ENCODE data around the gene AGBL5.

Gene AGBL5

DNA sequence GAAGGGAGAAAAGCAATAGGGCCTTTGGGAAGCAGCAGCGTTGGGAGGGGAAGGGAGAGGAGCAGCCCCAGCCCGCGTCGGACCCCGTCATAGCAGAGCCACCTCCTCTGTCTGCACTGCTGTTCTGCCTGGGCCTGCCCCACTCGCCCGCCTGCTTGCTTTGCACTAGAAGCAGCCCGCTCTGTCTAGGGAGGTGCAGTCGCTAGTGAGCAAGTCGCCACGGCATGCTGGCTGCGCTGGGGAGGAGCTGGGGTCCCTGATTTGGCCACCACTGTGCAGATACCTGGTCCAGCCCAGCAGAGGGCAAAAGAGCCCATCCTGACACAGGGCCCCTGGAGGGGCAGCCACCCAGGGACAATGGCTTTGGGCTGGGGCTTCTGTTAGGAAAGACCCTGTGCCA lies 26.7 kb upstream of the AGBL5 start:
- no peak for DNase-seq (ENCODE audit: low read depth)

- DNase-seq (ENCODE audit: low read depth) = no peak
These were observed 26.1 kb upstream of the AGBL5 start for GRCh38 chr2:27025281-27025800.

GRCh38 chr2:27025861-27026851 lies 25.3 kb upstream of the AGBL5 start:
- DNase-seq (ENCODE audit: low read depth) = no peak

- DNase-seq (ENCODE audit: low read depth) = no peak
These were observed 24.2 kb upstream of the AGBL5 start for GRCh38 chr2:27027211-27027651.

- DNase-seq (ENCODE audit: low read depth) = no peak
These were observed 22.4 kb upstream of the AGBL5 start for GRCh38 chr2:27029051-27029450.

DNA sequence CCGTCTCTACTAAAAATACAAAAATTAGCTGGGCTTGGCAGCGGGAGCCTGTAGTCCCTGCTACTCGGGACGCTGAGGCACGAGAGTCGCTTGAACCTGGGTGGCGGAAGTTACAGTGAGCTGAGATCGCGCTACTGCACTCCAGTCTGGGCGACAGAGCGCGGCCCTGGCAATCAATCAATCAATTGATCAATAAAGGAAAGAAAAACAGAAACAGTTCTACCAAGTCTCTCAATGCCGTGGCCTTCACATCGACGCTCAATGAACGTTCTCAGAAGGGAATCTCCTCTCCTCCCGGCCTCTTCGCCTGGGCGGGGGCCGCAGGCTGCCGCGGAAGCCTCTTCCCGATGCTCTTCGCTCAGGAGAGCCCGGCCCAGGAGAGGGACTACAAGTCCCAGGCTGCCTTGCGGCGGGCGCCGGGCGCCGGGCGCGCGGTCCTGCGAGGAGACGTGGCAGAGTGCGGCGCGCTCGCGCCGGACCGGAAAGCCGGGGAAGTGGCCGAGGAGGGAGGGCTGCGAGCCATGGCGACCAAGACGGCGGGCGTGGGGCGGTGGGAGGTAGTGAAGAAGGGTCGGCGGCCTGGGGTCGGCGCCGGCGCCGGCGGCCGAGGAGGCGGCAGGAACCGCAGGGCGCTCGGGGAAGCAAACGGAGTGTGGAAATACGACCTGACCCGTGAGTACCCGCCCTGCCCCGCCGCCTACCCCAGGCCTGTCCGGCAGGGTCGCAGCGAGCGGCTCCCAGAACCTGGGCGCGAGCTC lies 18.8 kb upstream of the AGBL5 start, which contains the start of gene TMEM214:
TSS of gene TMEM214 (plus strand) at position 471 of the 758 bp plus-strand sequence. CDS start at position 522, 51 bp downstream.
- DNase-seq (ENCODE audit: low read depth) = peak; percentile 74

DNA sequence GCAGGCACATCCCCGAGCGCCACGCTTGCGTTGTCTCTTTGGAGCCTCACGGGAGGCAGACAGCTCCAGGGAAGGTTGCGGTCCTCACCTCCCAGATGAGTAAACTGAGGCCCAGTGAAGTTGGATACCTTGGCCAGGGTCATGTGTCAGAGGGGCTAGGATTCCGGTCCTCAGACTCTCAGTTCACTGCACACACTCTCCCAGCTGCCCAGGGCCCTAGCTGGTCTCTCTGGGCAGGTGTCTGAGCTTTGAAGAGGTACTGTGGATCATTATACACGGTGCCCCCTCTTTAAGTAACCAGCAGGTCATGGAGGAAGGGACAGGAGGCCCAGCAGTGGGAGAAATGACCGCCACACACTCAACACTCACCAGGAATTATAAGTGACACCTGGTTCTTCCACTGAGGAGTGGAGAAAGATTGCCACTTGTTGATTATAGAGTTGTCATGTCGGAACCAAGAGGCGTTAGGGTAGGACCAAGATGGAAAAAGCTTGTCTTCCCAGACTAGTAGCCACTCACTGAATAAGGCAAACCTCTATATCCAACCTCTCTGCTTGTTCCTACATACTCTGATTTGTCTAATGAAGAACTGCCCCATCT lies 18.1 kb upstream of the AGBL5 start:
- DNase-seq (ENCODE audit: low read depth) = no peak

DNA sequence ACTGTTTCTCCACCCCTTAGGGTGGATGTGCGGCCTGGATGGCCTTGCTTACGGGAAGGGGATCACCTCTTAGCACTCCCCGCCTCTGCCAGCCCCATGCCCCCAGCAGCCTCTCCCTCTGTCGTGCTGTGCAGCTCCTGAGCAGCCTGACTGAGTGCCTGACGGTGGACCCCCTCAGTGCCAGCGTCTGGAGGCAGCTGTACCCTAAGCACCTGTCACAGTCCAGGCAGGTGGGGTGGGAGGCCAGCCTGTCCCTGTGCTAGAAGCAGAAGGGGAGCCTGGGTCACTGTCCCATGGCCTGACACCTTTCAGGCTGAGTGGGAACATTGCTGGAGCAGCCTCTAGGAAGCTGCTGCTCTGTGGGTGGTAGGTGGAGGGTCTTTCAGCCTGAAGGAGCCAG lies 13.5 kb upstream of the AGBL5 start:
- DNase-seq (ENCODE audit: low read depth) = no peak

DNA sequence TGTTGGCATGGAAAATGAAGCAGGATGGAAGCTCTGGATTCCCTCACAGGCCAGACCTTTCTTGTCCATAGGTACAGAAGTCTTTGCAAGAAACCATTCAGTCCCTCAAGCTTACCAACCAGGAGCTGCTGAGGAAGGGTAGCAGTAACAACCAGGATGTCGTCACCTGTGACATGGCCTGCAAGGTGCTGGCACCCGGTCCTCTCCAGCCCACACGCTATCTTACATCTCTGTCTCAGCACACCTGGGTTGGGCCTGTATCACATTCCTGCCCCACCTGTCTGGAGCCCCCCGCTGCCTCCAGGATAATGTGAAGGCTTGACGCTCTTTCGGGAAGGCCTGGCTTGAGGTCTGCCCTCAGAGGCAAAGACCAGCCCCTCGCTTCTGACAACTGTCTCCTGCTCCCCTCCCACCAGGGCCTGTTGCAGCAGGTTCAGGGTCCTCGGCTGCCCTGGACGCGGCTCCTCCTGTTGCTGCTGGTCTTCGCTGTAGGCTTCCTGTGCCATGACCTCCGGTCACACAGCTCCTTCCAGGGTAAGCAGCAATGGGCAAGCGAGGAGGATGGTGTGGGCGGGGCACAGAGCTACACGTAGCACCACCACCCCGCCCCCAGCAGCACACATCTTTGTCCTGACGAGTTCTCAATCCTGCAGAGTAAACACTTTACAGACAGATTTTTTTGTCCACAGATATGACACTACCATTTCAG lies 12.7 kb upstream of the AGBL5 start:
- DNase-seq (ENCODE audit: low read depth) = no peak

DNA sequence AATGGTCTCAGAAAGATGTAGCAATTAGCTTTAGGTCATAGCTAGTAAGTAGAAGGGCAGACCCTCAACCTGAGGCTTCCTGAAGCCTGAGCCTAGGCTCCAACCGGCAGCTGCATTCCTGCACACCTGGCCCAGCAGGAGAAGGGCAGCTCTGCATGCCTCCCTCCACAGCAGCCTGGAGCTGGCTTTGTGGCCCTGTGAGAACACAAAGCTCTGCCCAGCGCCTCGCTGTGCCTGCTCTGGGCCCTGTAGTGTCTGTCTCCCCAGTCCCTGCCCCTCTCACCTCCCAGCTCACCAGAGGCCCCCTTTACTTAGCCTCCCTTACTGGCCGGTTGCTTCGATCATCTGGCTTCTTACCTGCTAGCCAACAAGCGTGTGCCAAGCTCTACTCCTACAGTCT lies 12.0 kb upstream of the AGBL5 start:
- DNase-seq (ENCODE audit: low read depth) = no peak

GRCh38 chr2:27039871-27040270 lies 11.6 kb upstream of the AGBL5 start:
- DNase-seq (ENCODE audit: low read depth) = no peak

GRCh38 chr2:27040282-27040681 lies 11.2 kb upstream of the AGBL5 start:
- DNase-seq (ENCODE audit: low read depth) = no peak

DNA sequence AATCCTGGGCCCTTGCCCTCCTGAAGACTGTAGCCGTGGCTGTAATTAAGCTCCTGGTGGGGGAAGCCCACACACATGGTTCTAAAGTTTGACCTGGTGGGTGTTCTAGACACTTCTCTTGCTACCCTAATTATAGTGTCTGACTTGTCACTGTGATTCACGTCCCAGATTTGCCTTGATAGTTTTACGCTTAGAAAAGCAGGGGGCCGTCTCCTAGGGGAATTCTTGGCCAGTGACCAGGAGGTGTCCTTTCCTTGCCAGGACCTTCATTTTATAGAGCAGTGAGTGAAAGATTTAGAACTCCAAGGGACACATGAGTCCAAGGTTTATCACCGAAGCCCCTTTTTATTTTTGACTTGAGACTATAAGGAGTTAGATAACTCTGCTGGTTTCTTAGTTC lies 9.7 kb upstream of the AGBL5 start:
- no peak for DNase-seq (ENCODE audit: low read depth)

GRCh38 chr2:27042159-27042661 lies 9.3 kb upstream of the AGBL5 start:
- DNase-seq (ENCODE audit: low read depth) = no peak

DNA sequence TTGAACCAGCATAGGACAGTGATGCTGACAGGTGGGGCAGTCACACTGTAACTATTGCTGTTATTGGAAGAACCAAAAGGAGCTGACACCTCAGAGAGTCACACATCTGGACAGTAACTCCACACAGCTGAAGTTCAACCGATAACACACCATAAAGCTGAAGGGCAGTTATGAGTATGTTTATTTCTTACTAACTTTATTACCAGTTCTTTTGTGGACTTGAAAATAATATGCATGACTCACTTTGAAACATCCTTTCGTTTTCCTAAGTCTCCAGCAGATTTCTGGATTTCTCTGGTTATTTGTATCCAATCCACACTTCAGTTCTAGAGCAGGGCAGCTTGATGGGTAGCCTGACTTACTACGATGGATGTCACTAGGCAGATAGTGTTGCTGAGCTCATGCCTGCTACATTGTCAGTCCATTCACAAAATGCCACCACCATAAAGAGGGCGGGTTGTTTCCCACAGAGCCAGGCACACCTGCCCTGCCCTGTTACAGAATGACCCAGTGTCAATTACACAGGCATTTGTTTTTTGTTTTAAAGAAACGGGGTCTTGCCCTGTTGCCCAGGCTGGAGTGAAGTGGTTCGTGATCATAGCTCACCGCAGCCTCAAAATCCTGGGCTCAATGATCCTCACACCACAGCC lies 8.4 kb upstream of the AGBL5 start:
- DNase-seq (ENCODE audit: low read depth) = no peak

- no peak for DNase-seq (ENCODE audit: low read depth)
These were observed 1.8 kb upstream of the AGBL5 start for GRCh38 chr2:27049422-27050280.

GRCh38 chr2:27050281-27050995 lies 1.0 kb upstream of the AGBL5 start:
- DNase-seq (ENCODE audit: low read depth) = peak; percentile 84

DNA sequence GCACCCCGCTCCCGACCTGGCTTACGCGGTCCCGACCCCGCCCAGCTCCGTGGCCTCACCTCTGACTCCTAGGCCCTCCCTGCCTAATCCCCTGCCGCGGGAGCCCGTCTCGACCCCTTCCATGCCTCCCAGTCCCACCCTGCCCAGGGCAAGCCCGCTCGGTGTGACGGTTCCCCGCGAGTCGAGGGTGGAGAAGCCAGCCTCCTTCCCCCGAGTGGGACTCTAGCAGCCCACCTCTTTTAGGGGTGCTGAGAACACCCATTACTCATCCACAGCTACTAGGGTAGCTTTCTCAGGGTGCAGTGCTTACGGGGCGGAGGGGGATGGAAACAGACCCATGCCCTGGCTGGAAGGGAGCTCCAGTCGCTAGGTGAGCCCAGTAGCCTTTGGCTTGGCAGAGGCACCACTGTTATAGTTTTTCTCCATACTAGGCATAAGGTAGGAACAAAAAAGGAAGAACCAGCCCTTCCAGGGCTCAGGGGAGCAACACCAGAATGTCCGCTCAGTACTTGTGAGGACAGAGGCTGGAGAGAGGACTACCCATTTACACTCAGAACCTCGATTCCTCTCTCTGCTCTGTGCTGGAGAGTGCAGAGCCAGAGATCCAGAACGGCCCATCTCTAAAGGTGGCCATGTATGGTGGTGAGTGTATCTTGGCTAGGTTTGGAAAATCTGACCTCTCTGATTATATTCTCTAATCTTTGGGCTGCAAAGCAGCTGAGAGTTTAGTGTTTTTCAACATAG lies 606 bp downstream of the AGBL5 start:
- DNase-seq (ENCODE audit: low read depth) = no peak

GRCh38 chr2:27053321-27053720 lies 1.9 kb downstream of the AGBL5 start:
- no peak for DNase-seq (ENCODE audit: low read depth)

Data from GM04504 (cell line).